HG02938 (cell line): ENCODE results near the gene FAM222A.

Experiments used
- ATAC-seq: cut with Tn5 transposase; IDR thresholded peaks from one replicate; pipeline ENCODE4 v1.9.1; 2021; ENCODE audit warnings: mild to moderate bottlenecking, moderate library complexity; ENCODE audit not compliant: unreplicated experiment

Gene FAM222A

GRCh38 chr12:109713187-109714070 is at the start of gene FAM222A:
Gene FAM222A, plus strand, starts transcription at chr12:109713825. Its CDS starts 30,322 bp downstream, at chr12:109744147.
- peak; percentile 90 for ATAC-seq

- no peak for ATAC-seq
Measured at GRCh38 chr12:109664402-109664801, 49.2 kb upstream of the FAM222A start.

GRCh38 chr12:109666068-109666467 is 47.6 kb upstream of the FAM222A start:
- no peak for ATAC-seq

GRCh38 chr12:109670731-109671130 is 42.9 kb upstream of the FAM222A start:
- ATAC-seq, result no peak

GRCh38 chr12:109671502-109671901 is 42.1 kb upstream of the FAM222A start:
- ATAC-seq, result no peak

GRCh38 chr12:109673379-109673778 is 40.2 kb upstream of the FAM222A start:
- ATAC-seq, result no peak

GRCh38 chr12:109673884-109674283 is 39.7 kb upstream of the FAM222A start:
- no peak for ATAC-seq

GRCh38 chr12:109675411-109675810 is 38.2 kb upstream of the FAM222A start:
- ATAC-seq, result no peak

GRCh38 chr12:109677279-109677691 is 36.3 kb upstream of the FAM222A start:
- no peak for ATAC-seq

- ATAC-seq, result no peak
Measured at GRCh38 chr12:109678719-109679118, 34.9 kb upstream of the FAM222A start.

GRCh38 chr12:109679501-109680263 is 33.9 kb upstream of the FAM222A start:
- ATAC-seq, result no peak

GRCh38 chr12:109680264-109681005 is 33.2 kb upstream of the FAM222A start:
- ATAC-seq, result no peak

GRCh38 chr12:109681986-109682707 is 31.5 kb upstream of the FAM222A start:
- no peak for ATAC-seq

- no peak for ATAC-seq
Measured at GRCh38 chr12:109682708-109683060, 30.9 kb upstream of the FAM222A start.

- no peak for ATAC-seq
Measured at GRCh38 chr12:109683316-109683715, 30.3 kb upstream of the FAM222A start.

GRCh38 chr12:109685574-109686447 is 27.8 kb upstream of the FAM222A start:
- no peak for ATAC-seq

- ATAC-seq, result no peak
Measured at GRCh38 chr12:109686523-109686922, 27.1 kb upstream of the FAM222A start.

GRCh38 chr12:109687250-109687649 is 26.4 kb upstream of the FAM222A start:
- no peak for ATAC-seq

GRCh38 chr12:109689426-109689825 is 24.2 kb upstream of the FAM222A start:
- no peak for ATAC-seq

- ATAC-seq, result no peak
Measured at GRCh38 chr12:109693160-109693559, 20.5 kb upstream of the FAM222A start.
